Measurements from ENCODE around the gene CDC27.
"Not testable (repeated sequence)": the region's sequence is repeated elsewhere in the genome, so short reads cannot be mapped to it uniquely, and the experiment has no call there.

- TF ChIP-seq CTCF (IDR thresholded peaks at IDR 0.05; ENCODE audit: low read depth, low read length, poor library complexity, severe bottlenecking); EZH2phosphoT487 (IDR thresholded peaks at IDR 0.05; ENCODE audit: borderline replicate concordance, low read length): not testable (repeated sequence)
Measured at GRCh38 chr17:47168896-47169295, 20.2 kb downstream of the CDC27 start.
